Stomach (tissue), 9 donors: ENCODE data around the gene E2F6. TPM values are rescaled to one million over a fixed set of nuclear protein-coding genes. Genes with fewer than 3 reads are reported as not detected.
A peak's percentile ranks its signal among the peaks of the same experiment; 100 is the strongest.

Experiments used
- DNase-seq, 2 donors: peaks; one replicate each; pipeline versions ENCODE4 v3.0.0 to v3.0.0-alpha.2; 2013 to 2019
- H3K27ac ChIP-seq, 5 donors: fragments of 200-600 bp in 4 of 5; sonication (generic) in 4 of 5; one replicate each; pipeline ENCODE4 v1.5.1; 2013 to 2019; ENCODE audit warnings: mild to moderate bottlenecking in 1 of 5, moderate library complexity in 1 of 5
- H3K27me3 ChIP-seq, 3 donors: fragments of 200-600 bp; sonication (generic); one replicate each; pipeline ENCODE4 v1.5.1; 2017 to 2019; ENCODE audit warnings: mixed run types in 1 of 3
- H3K36me3 ChIP-seq, 4 donors: fragments of 200-600 bp; sonication (generic); 1 replicate in 3 of 4; 2 replicates in 1 of 4; pipeline ENCODE4 v1.5.1; 2016 to 2019
- H3K4me1 ChIP-seq, 4 donors: fragments of 200-600 bp; sonication (generic); one replicate each; pipeline ENCODE4 v1.5.1; 2016 to 2019
- H3K4me3 ChIP-seq, 4 donors: fragments of 200-600 bp; sonication (generic) in 3 of 4; one replicate each; pipeline ENCODE4 v1.5.1; 2016 to 2019; ENCODE audit warnings: mild to moderate bottlenecking in 1 of 4
- H3K9me3 ChIP-seq, 4 donors: fragments of 200-600 bp; sonication (generic); one replicate each; pipeline ENCODE4 v1.5.1; 2016 to 2019
- CTCF ChIP-seq, 7 experiments: fragments of 450-650 bp in 4 of 7; fragments of 200-600 bp in 3 of 7; sonication (generic) in 3 of 7; IDR thresholded peaks; one replicate each; pipeline ENCODE4 v1.5.1; 2016 to 2019; ENCODE audit warnings: antibody characterized with exemption in 7 of 7, control low read depth in 2 of 7, mild to moderate bottlenecking in 1 of 7
- EP300 ChIP-seq: sonication (generic); formaldehyde crosslinking; IDR thresholded peaks from one replicate; pipeline ENCODE4 v1.6.1; 2017; ENCODE audit warnings: antibody characterized with exemption
- POLR2A ChIP-seq, 4 donors: fragments of 450-650 bp; IDR thresholded peaks; one replicate each; pipeline ENCODE4 v1.6.1; 2016; ENCODE audit warnings: antibody characterized with exemption in 4 of 4, control low read depth in 2 of 4, mild to moderate bottlenecking in 1 of 4, moderate library complexity in 1 of 4
- POLR2AphosphoS5 ChIP-seq, 3 donors: sonication (generic); formaldehyde crosslinking; IDR thresholded peaks; one replicate each; pipeline ENCODE4 v1.6.1; 2016; ENCODE audit warnings: antibody characterized with exemption in 3 of 3
- WGBS, 5 donors: extraction: QIAGEN DNeasy Blood & Tissue Kit in 3 of 5; methylation state at CpG; one replicate each; pipeline versions ENCODE4 v1.1.5 to v1.1.7; 2013 to 2018; 5-methylcytosine and 5-hydroxymethylcytosine counted together
- intact Hi-C: fragments of 100-400 bp; cut with DNase I; formaldehyde crosslinking; loops from one replicate; pipeline ENCODE4 v1.15.1; 2023; ENCODE audit warnings: low total_unique reads
- polyA plus RNA-seq, 3 donors: library from polyadenylated mRNA; stranded (reverse); fragments of 200-250 nt; gene quantifications; one replicate each; pipeline ENCODE4 v1.2.3, GENCODE V29; 2013
- total RNA-seq, 5 donors: library from RNA; depleted of rRNA; stranded (reverse); fragments of >200 nt; gene quantifications; one replicate each; pipeline versions ENCODE4 v1.1.0 to v1.2.3, GENCODE V29; 2014 to 2016
- donor health status: healthy with polysubstance abuse.
- donor health status: Bipolar disorder and iron deficiency.
- donor health status: healthy.

Gene E2F6
- total and polyA plus RNA-seq, 8 donors = 0.58 to 32.1 (median 10.1) TPM

DNA sequence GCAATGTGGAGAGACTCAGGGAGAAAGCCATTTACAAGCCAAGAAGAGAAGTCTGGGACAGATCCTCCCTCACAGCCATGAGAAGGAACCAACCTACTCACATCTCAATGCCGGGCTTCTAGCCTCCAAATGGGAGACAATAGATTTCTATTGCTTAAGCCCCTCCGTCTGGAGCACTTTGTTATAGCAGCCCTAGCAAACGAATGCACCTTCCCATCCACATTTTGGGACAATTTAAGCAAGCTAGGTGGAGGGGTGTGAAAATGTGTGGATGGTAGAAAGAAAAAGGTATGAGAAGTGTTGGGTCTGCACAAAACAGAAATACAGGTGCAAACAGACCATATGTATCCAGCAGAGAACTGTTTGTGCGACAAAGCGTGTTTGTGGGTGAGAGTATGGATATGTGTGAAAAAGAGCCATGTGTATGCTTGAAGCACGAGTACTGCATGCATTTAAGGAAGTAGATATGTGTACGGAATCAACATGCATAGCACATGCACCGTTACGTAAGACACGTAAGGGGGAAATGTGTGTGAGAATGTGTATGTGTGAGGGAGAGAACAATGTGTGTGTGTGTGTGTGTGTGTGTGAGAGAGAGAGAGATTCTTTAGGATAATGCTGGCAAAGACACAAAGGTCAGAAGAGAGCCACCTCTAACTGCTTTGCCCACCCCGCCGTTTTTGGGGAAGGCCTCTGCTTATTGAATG is 13.1 kb upstream of the E2F6 start:
- TF ChIP-seq EP300 = no peak
- TF ChIP-seq POLR2AphosphoS5 (IDR thresholded peaks at IDR 0.05) = no peak
- no peak for TF ChIP-seq POLR2A (IDR thresholded peaks at IDR 0.05)
- no peak for TF ChIP-seq CTCF (IDR thresholded peaks at IDR 0.05)
- Histone ChIP-seq H3K4me3 (no peak overlapping the region), H3K27ac (no peak overlapping the region), H3K9me3 (no peaks in the 10 kb centered on the region), H3K4me1 (peaks cover 14 to 21% (median 19%) of the 10 kb centered on the region in 4 donors), H3K36me3 (no peaks in the 10 kb centered on the region), H3K27me3 (peaks cover 0 to 42% (median 21%) of the 10 kb centered on the region in 3 donors)
- intact Hi-C loops = no loop called here
- no peak for DNase-seq
- 72 to 77% (median 74%) methylated on average over 12 of the region's 12 CpGs for WGBS, 5 donors

DNA sequence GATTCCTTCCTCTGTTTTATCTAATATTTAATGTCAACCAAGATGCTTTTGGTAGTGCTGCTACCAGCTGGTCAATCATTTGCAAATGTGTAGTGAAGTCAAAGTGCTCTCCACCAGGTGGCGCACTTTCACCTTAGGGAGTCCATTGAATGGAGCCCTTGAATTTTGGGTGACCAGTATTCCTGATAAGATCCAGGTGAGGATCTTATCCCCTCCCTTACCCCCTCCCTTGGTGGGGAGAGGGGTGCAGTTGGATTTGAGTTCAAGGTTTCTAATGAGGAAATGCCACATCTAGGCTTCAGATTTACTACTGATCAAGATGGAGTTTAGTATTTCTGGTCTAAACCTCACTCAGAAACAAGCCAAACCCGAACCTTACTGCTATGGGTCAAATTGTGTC is 12.0 kb upstream of the E2F6 start:
- WGBS, 5 donors = 31 to 43% (median 40%) methylated on average over 2 of the region's 2 CpGs
- Histone ChIP-seq H3K9me3 (no peaks in the 10 kb centered on the region), H3K36me3 (no peaks in the 10 kb centered on the region), H3K4me3 (no peak overlapping the region), H3K4me1 (peaks cover 9 to 12% (median 10%) of the 10 kb centered on the region in 4 donors), H3K27ac (no peak overlapping the region), H3K27me3 (peaks cover 0 to 35% (median 15%) of the 10 kb centered on the region in 3 donors)
- peak; percentile 94 for DNase-seq
- no peak for TF ChIP-seq EP300
- peak in 5 of 7 experiments; percentile 65 to 90 (median 83) for TF ChIP-seq CTCF (IDR thresholded peaks at IDR 0.05)
- no peak for TF ChIP-seq POLR2AphosphoS5 (IDR thresholded peaks at IDR 0.05)
- TF ChIP-seq POLR2A (IDR thresholded peaks at IDR 0.05) = no peak
- intact Hi-C loops = no loop called here

DNA sequence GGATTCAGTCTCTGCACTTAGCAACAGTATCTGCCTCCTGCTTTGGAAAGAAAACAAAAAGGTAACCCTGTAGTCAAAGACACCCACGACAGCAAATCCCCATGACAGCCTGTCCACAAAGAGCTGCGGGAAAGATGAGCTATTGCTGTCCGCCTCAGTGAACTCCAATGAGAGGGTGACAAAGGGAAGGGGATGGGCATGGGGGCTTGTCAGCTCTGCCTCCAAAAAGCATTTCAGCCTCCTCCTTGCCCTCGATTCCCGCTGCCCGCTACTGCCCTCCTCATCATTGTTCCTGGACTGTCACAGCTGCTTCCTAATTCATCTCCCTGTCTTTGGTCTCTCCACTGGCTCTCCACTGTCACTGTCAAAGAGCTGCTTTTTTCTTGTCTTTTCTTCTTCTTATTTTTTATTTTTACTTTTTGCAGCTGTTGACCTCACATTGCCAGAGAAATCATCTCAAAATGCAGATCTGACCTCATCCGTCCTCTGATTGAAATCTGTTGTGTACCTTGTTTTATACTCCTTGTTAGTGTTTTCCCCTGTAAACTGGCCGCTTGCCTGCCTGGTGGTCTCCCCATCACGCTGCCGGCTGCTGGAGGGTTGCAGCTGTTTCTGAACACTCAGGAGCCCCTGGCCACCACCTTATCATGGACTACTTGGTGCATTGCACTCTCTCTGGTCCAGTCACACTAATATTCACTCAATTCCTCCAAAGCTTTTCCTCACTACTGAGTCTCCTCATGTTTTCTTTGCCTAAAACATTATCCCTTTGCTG is 7.9 kb upstream of the E2F6 start:
- WGBS, 5 donors = 50 to 62% (median 57%) methylated on average over 10 of the region's 10 CpGs
- no peak overlapping the region for H3K27ac ChIP-seq
- no peaks in the 10 kb centered on the region for H3K9me3 ChIP-seq
- no peaks in the 10 kb centered on the region for H3K4me1 ChIP-seq
- H3K27me3 ChIP-seq = peaks cover 0 to 12% (median 0%) of the 10 kb centered on the region in 3 donors
- no peak for TF ChIP-seq EP300
- TF ChIP-seq POLR2A (IDR thresholded peaks at IDR 0.05) = no peak
- no peak for DNase-seq
- H3K4me3 ChIP-seq = no peak overlapping the region
- intact Hi-C loops = no loop called here
- no peaks in the 10 kb centered on the region for H3K36me3 ChIP-seq

DNA sequence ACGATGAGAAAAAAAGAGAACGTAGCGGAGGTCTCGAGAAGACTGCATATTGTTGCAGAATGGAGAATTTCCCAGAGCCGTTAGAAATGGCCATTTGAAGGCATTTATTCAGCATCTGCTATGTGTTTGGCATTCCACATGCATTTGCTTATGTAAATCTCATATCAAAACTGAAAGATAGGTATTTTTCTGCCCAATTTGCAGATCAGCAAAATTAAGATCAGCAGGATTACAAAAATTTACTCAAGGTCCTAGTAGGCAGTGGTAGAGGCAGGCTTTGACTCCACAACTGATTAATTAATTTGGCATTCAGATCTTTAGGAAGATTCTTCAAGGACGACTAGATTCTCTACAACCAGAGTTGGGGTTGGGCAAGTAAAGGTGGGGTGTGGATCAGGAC is 1.8 kb upstream of the E2F6 start:
- 60 to 78% (median 67%) methylated on average over 6 of the region's 6 CpGs for WGBS, 5 donors
- intact Hi-C loops = no loop called here
- Histone ChIP-seq H3K27me3 (no peaks in the 10 kb centered on the region), H3K4me3 (no peak overlapping the region), H3K4me1 (peaks cover 18 to 39% (median 36%) of the 10 kb centered on the region in 4 donors), H3K36me3 (peaks cover 0 to 11% (median 10%) of the 10 kb centered on the region in 4 donors), H3K27ac (no peak overlapping the region), H3K9me3 (no peaks in the 10 kb centered on the region)
- DNase-seq = no peak
- no peak for TF ChIP-seq POLR2A (IDR thresholded peaks at IDR 0.05)

- Histone ChIP-seq H3K27ac (no peak overlapping the region), H3K4me1 (peaks cover 23 to 44% (median 40%) of the 10 kb centered on the region in 4 donors), H3K36me3 (peaks cover 0 to 11% (median 10%) of the 10 kb centered on the region in 4 donors), H3K4me3 (peak overlapping the region in 1 of 4 donors; percentile 78), H3K9me3 (no peaks in the 10 kb centered on the region), H3K27me3 (no peaks in the 10 kb centered on the region)
- intact Hi-C loops = no loop called here
- 74 to 80% (median 78%) methylated on average over 5 of the region's 5 CpGs for WGBS, 5 donors
- no peak for DNase-seq
- TF ChIP-seq EP300 (no peak), POLR2AphosphoS5 (IDR thresholded peaks at IDR 0.05) (no peak), CTCF (IDR thresholded peaks at IDR 0.05) (no peak), POLR2A (IDR thresholded peaks at IDR 0.05) (no peak)
These were observed 1.2 kb upstream of the E2F6 start for GRCh38 chr2:11467129-11467649.
